Testis (tissue), 3 donors: ENCODE results near the gene UMPS. TPM values are rescaled to one million over a fixed set of nuclear protein-coding genes. Genes with fewer than 3 reads are reported as not detected.
"Not testable (repeated sequence)": the region's sequence is repeated elsewhere in the genome, so short reads cannot be mapped to it uniquely, and the experiment has no call there.

Experiments
- DNase-seq: peaks from one replicate; pipeline ENCODE4 v3.0.0-alpha.2; 2019
- H3K27ac ChIP-seq, 2 donors: fragments of 200-600 bp; sonication (generic); one replicate each; pipeline ENCODE4 v1.5.1; 2019
- H3K27me3 ChIP-seq: fragments of 200-600 bp; sonication (generic); one replicate; pipeline ENCODE4 v1.5.1; 2019
- H3K36me3 ChIP-seq: fragments of 200-600 bp; sonication (generic); one replicate; pipeline ENCODE4 v1.5.1; 2017; ENCODE audit warnings: low read depth; ENCODE audit errors: missing control alignments
- H3K4me1 ChIP-seq: fragments of 200-600 bp; sonication (generic); one replicate; pipeline ENCODE4 v1.5.1; 2019
- H3K4me3 ChIP-seq, 2 donors: fragments of 200-600 bp; sonication (generic); one replicate each; pipeline ENCODE4 v1.5.1; 2017 to 2019
- H3K9me3 ChIP-seq: fragments of 200-600 bp; sonication (generic); one replicate; pipeline ENCODE4 v1.5.1; 2017
- POLR2A ChIP-seq: fragments of 450-650 bp; IDR thresholded peaks from one replicate; pipeline ENCODE4 v1.6.1; 2017; ENCODE audit warnings: antibody characterized with exemption, mild to moderate bottlenecking, moderate library complexity
- WGBS, 2 donors: methylation state at CpG; one replicate each; pipeline ENCODE4 v1.1.5; 2018; 5-methylcytosine and 5-hydroxymethylcytosine counted together
- intact Hi-C: fragments of 100-400 bp; cut with DNase I; formaldehyde crosslinking; loops from one replicate; pipeline ENCODE4 v1.15.1; 2023; ENCODE audit warnings: low total_unique reads
- polyA plus RNA-seq: library from polyadenylated mRNA; stranded (reverse); fragments of 350-450 nt; fragmentation: Illumina TruSeq; extraction: RNeasy Lipid Tissue Mini Kit (QIAGEN cat#74804); gene quantifications from one replicate; pipeline ENCODE4 v1.2.3, GENCODE V29; 2014; ENCODE audit warnings: low read depth, low replicate concordance; ENCODE audit not compliant: insufficient read depth
- total RNA-seq, 2 donors: library from RNA; depleted of rRNA; stranded (reverse); fragments of >200 nt; gene quantifications; one replicate each; pipeline ENCODE4 v1.2.3, GENCODE V29; 2016
- TF ChIP-seq, protein P1 (sequence below), 3 experiments: fragments of 450-650 bp in 2 of 3; fragments of 200-600 bp in 1 of 3; sonication (generic) in 1 of 3; IDR thresholded peaks; one replicate each; pipeline ENCODE4 v1.5.1; 2016 to 2019; ENCODE audit warnings: antibody characterized with exemption in 3 of 3, mild to moderate bottlenecking in 2 of 3, moderate library complexity in 1 of 3

The UMPS gene
- total and polyA plus RNA-seq, 3 donors from 2014 or later: 20.0 to 26.8 (median 24.6) TPM

- intact Hi-C loops: loop anchor here (10.0 kb wide), 1 partner anchor 108 kb away; no protein-coding TSS in a partner anchor
- Histone ChIP-seq H3K27me3 (no peaks in the 10 kb centered on the region), H3K4me1 (peaks cover 31% of the 10 kb centered on the region), H3K36me3 (no peaks in the 10 kb centered on the region), H3K4me3 (no peak overlapping the region), H3K9me3 (no peaks in the 10 kb centered on the region), H3K27ac (peak overlapping the region; percentile 40 to 85)
- TF ChIP-seq, protein P1, sequence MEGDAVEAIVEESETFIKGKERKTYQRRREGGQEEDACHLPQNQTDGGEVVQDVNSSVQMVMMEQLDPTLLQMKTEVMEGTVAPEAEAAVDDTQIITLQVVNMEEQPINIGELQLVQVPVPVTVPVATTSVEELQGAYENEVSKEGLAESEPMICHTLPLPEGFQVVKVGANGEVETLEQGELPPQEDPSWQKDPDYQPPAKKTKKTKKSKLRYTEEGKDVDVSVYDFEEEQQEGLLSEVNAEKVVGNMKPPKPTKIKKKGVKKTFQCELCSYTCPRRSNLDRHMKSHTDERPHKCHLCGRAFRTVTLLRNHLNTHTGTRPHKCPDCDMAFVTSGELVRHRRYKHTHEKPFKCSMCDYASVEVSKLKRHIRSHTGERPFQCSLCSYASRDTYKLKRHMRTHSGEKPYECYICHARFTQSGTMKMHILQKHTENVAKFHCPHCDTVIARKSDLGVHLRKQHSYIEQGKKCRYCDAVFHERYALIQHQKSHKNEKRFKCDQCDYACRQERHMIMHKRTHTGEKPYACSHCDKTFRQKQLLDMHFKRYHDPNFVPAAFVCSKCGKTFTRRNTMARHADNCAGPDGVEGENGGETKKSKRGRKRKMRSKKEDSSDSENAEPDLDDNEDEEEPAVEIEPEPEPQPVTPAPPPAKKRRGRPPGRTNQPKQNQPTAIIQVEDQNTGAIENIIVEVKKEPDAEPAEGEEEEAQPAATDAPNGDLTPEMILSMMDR (IDR thresholded peaks at IDR 0.05): peak; percentile 42 to 57 (median 46)
- no peak for TF ChIP-seq POLR2A
- no peak for DNase-seq
- WGBS, 2 donors: 49 to 57% methylated on average over 6 of the region's 6 CpGs
These were observed 56.4 kb downstream of the UMPS start for GRCh38 chr3:124786511-124787241.

- WGBS, 2 donors: 75 to 91% methylated on average over 3 of the region's 3 CpGs
- peak overlapping the region; percentile 40 to 85 for H3K27ac ChIP-seq
- no peak for TF ChIP-seq POLR2A
- TF ChIP-seq, protein P1 (IDR thresholded peaks at IDR 0.05): no peak
- H3K36me3 ChIP-seq: no peaks in the 10 kb centered on the region
- no peaks in the 10 kb centered on the region for H3K27me3 ChIP-seq
- no peaks in the 10 kb centered on the region for H3K9me3 ChIP-seq
- peak; percentile 61 for DNase-seq
- intact Hi-C loops: loop anchor here (10.0 kb wide), 1 partner anchor 107 kb away; no protein-coding TSS in a partner anchor
- peaks cover 29% of the 10 kb centered on the region for H3K4me1 ChIP-seq
- H3K4me3 ChIP-seq: no peak overlapping the region
These were observed 57.4 kb downstream of the UMPS start for GRCh38 chr3:124787476-124788195.

DNA sequence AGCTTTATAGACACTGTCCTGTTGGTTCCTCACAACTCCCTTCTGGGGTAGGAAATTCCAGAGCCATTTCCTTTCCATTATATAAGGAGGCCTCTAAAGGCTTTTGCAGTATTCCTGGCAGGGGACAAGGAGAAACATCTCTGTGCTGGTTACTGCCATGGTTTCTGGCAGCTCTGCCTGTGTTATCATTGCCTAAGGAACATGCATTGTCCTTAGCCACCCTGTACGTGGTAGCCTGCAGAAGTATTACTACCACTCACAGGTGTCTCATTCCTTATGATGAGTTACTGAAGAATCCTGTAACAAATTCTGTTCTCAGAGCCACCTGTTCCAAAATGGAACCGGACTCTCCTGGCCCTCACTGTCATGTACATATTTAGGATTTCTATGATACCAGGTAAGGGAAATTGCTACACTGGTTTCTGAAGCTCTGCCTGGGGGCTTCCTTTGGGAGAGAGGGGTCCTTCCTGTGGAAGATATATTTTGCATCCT lies 58.0 kb downstream of the UMPS start:
- H3K36me3 ChIP-seq: no peaks in the 10 kb centered on the region
- no peak for DNase-seq
- 70 to 74% methylated on average over 2 of the region's 2 CpGs for WGBS, 2 donors
- H3K4me3 ChIP-seq: no peak overlapping the region
- no peak for TF ChIP-seq POLR2A
- TF ChIP-seq, protein P1 (IDR thresholded peaks at IDR 0.05): no peak
- H3K27me3 ChIP-seq: no peaks in the 10 kb centered on the region
- intact Hi-C loops: loop anchor here (10.0 kb wide), 1 partner anchor 107 kb away; no protein-coding TSS in a partner anchor
- no peaks in the 10 kb centered on the region for H3K9me3 ChIP-seq
- peaks cover 29% of the 10 kb centered on the region for H3K4me1 ChIP-seq
- peak overlapping the region in 1 of 2 donors; percentile 85 for H3K27ac ChIP-seq

GRCh38 chr3:124789103-124789502 lies 58.9 kb downstream of the UMPS start:
- 73 to 89% methylated on average over 1 to 4 of the region's 5 CpGs for WGBS, 2 donors
- H3K36me3 ChIP-seq, H3K27me3 ChIP-seq, H3K4me3 ChIP-seq, DNase-seq, H3K9me3 ChIP-seq: not testable (repeated sequence)
- Histone ChIP-seq H3K27ac (peak overlapping the region in 1 of 2 donors; percentile 85), H3K4me1 (peaks cover 29% of the 10 kb centered on the region)
- intact Hi-C loops: loop anchor here (10.0 kb wide), 1 partner anchor 106 kb away; no protein-coding TSS in a partner anchor

GRCh38 chr3:124791142-124791541 lies 60.9 kb downstream of the UMPS start:
- H3K27me3 ChIP-seq: no peaks in the 10 kb centered on the region
- H3K9me3 ChIP-seq: no peaks in the 10 kb centered on the region
- TF ChIP-seq POLR2A: no peak
- TF ChIP-seq, protein P1 (IDR thresholded peaks at IDR 0.05): no peak
- no peak overlapping the region for H3K27ac ChIP-seq
- 93 to 96% methylated on average over 4 of the region's 4 CpGs for WGBS, 2 donors
- no peaks in the 10 kb centered on the region for H3K36me3 ChIP-seq
- intact Hi-C loops: no loop called here
- DNase-seq: no peak
- peaks cover 20% of the 10 kb centered on the region for H3K4me1 ChIP-seq
- H3K4me3 ChIP-seq: no peak overlapping the region
